GM19452 (cell line): Measurements from ENCODE around the gene ASB18.
"Not testable (repeated sequence)": the region's sequence is repeated elsewhere in the genome, so short reads cannot be mapped to it uniquely, and the experiment has no call there.

Experiments
- ATAC-seq: cut with Tn5 transposase; IDR thresholded peaks from one replicate; pipeline ENCODE4 v1.9.1; 2021; ENCODE audit not compliant: unreplicated experiment

Gene ASB18, protein sequence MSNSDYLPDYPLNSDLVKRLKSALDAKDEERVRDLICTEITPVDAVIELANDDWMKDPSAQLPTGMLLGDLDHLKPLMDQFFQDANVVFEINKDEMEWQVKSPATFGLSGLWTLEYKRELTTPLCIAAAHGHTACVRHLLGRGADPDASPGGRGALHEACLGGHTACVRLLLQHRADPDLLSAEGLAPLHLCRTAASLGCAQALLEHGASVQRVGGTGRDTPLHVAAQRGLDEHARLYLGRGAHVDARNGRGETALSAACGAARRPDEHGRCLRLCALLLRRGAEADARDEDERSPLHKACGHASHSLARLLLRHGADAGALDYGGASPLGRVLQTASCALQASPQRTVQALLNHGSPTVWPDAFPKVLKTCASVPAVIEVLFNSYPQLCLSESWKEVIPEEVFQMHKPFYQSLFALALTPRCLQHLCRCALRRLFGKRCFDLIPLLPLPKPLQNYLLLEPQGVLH

DNA sequence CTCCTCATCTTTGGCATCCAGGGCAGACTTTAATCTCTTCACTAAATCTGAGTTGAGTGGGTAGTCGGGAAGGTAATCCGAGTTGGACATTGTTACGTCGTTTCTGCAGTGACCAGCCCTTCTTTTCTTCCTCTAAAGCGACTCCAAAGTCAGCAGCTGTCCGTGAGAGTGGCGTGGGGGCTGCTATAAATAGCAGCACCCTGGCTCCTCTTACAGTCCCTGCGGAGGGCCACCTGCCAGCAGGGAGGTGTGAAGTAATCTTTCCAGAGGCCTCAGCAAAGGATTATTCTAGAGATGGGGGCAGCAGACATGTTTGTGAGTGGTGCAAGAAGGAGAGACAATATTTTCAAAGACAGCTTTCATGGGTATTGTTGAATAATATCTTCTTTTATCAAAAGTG lies at the start of gene ASB18:
Gene ASB18 (minus strand): TSS at position 151 of the 400 bp plus-strand sequence. CDS start 61 bp downstream, at position 90.
- ATAC-seq, result no peak

DNA sequence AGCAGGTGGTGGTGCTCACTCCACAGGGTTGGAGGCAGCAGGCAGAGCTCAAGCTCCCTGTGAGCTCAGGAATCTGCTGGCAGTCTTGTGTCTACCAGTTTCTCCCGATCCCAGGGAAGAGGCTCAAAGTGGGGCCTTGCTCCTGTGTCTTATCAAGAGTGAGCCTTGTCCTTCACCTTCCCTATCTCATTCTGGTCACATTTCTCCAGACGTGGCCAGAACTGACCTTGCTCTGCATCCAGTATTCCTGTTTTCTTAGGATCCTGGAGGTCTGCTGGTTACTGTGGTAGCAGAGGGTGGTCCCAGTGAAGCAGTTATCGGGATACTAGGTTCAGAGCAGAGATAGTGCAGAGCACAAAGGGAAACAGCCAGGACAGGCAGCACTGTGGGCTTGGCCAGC lies 47.1 kb upstream of the ASB18 start:
- ATAC-seq, result no peak

DNA sequence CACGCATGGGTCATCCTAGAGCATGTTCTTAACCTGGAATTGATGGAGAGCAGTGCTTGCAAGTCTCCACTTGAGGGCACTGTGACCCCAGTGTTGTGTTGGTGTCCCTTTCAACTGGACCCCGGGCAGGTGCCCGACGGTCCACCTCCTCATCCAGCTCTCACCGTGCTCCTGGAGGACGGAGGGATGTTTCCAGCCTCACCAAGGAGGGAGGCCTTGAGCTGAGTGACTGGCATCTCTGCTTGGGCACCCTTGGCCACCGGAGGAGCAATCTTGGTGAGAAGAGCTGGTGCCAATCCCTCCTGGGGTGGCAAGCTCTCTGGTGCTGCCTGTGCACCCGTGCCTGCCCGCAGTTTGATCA lies 45.4 kb upstream of the ASB18 start:
- no peak for ATAC-seq

DNA sequence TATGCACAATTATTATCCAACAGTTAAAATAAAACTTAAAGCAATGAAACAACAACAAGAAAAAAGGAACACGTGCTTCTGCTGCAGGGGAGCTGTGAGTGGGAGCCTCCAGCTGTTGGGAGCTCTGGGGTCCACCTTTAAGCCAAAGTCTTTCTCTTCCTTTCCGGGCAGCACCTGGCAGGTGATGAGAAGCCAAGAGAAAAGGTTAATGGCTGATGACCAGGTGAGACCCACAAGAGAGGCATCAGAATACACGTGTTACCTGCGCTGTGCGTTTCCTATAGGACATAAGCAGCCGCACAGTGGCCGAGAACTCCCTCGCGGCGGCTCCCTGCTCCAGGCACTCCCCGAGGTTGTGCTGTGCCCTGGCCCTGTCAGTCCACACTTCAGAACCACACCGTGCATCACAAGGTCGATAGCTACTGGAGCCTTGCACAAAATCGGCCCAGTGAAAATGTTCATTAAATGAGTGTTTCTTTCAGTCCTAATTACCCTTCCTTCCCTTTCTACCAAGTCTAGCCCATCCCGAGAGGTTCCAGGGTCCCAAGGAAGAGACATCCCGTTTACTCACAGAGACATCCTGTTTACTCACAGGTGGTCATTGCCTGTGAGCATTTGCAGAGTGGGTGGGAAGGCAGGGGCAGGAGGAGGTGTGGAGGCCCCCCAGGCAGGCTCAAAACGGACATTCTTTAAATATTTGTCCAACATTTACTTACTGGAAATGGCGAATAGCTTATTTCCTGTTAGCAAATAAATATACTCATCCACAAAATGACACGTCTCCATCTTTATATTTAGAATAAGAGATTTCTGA lies 44.9 kb upstream of the ASB18 start:
- ATAC-seq, result no peak

DNA sequence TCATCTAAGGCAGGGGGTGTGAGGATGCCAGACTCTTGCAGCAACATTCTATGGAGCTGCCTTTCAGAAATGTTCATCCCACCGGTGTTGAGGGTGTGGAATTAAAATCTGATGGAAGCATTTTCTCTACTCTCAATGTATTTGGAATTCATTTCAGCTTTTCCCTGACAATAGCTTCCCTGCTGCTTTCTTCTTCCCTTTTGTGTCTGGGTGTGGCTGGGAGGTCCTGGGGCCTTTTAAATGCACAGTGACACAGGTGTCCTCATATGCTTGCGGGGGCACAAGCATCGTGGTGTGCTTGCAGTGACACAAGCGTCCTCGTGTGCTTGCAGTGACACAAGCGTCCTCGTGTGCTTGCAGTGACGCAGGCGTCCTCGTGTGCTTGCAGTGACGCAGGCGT lies 43.4 kb upstream of the ASB18 start:
- ATAC-seq, result no peak

DNA sequence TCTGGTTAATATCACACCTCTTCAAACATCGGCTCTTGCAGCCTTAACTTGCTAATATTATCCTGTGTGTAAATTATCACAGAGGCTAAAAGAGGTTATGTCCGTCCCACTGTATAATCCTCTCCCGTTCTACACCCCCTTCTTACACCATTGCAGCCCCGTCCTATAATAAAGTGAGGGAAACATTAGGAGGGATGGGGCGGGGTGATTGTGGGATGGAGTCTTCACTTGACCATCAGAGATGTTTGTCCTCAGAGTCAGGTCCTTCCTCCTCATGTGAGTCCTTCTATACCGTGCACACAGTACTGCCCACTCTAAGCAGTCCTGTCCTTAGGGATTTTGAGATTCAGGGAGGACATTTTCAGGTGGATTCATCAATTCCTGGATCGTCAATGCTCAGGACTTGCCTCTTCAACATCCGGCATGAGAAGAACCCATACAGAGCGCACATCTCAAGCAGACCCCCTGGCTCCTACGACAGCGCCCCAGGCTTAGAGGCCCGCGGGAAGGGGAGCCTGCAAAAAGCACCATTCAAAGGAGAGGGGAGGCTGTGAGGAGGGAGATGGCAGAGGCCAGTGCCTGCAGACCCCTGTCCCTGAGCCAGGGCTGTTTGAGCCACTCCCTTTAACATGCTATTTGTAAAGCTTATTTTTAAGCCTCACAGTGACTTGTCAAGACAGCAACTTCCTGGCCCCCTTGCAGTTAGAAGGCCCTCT lies 42.8 kb upstream of the ASB18 start:
- ATAC-seq, result no peak

DNA sequence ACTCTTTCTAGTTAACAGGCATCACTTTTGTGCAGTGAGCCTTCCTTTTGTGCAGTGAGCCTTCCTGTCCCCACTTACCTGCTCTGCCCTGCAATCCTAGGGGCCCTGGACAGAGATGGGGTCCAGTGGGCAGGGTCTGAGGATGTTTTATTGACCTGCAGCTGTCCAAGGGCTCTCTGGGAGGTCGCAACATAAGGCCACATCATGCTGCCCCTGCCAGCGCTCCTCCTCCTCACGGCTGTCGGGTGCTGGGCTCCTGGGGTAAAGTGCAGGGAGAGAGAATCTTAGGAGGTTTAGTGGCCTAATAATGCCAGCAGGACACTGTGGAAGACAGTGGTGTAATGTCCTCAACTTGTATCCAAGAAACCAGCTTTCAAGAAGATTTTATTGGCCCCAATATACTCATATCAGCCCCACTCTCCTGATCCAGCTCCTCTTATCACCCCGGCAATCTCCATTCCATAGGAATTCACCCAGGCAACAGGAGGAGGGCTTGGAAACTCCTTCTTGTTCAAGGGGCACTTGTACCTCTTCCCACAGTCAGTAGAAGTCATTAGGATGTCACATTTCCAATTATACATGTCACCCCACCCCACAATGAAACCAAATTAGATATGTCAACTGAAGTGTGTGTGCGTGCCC lies 41.9 kb upstream of the ASB18 start:
- no peak for ATAC-seq

DNA sequence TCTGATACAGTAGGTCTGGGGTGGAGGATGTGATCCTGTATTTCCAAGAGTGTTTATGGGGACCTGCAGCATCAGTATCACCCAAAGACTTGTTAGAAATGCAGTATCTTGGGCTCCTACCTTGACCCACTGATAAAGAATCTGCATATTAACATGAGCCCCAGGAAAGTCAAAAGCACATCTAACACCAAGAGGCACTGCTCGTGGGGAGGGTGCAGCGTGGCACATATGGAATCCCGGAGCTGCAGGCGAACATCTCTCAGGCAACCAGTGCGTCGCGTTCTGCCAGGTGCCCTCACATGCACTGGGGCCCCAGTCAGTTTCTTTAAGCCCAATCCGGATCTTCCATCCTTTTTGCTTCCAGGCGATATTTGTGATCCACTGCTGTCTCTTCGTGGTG lies 41.3 kb upstream of the ASB18 start:
- no peak for ATAC-seq

DNA sequence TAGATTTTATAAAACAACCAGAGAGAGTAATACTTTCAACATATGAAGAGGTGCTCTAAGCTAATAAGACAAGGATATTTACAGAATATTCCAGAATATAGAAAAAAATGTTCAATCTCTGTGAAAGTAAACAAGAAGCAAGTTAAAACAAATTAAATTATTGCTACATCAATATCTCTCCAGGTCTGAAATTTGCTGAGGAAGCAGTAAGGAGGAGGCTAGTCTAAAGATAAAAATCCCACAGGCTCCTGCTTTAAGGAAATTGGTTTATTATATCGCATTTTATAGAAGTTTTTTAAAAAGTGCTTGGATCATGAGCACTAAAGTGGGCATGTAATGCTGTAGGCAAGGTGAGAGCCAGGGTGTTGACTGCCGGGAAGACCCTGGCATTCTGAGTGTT lies 39.7 kb upstream of the ASB18 start:
- ATAC-seq, result no peak

DNA sequence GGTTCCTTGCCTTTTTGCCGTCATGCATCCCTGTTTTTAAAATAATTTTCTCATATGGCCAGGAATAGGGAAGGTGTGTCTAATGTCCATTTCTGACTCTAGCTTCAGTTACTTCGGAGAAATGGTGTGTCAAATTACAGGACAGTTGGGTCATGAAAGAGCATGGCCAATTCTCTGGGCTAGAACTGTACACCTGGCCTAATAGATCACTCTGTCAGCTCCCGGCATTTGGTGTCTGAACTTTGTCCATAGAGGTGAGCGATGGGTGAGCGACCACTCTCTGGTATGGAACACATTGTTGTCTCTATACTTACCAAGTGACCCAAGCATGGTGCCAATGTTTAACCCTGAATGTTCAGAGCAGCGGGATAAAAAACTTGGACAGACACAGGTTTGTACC lies 38.3 kb upstream of the ASB18 start:
- no peak for ATAC-seq

DNA sequence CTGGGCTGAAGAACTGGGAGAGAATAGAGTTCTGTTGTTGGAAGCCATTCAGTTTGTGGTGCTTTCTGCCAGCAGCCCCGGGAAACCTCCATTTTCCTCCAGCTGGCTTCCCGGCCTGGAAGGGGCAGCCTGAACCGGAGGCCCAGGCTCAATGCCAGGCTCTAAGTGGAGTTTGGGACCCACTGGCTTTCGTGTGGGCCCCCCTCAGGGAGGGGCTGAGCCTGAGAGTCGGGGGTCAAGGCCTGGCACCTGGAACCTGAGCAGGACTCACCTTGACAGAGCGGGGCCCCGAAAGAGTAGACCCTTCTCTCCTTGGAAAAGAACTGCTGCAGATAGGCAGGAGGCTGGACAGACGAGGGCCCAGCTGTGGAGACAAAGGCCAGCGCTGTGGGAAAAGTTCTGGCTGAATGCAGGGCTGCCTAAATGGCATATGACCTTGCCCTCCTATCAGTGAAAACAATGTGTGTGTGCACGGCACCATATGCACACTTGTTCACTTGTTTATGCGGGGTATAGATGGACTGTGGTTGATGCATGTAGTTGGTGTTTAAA lies 34.8 kb upstream of the ASB18 start:
- ATAC-seq, result no peak

DNA sequence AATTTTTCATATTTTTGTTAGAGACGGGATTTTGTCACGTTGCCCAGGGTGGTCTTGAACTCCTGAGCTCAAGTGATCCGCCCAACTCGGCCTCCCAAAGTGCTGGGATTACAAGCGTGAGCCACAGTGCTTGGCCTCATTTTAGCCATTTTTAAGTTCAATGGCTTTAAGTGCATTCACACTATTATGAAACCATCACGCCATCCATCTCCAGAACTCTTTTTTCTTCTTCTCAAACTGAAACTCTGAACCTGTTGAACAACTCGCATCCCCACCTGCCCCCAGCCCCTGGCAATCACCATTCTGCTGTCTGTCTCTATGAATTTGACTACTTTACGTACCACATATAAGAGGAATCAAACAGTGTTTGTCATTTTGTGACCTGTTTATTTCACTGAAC lies 31.3 kb upstream of the ASB18 start:
- no peak for ATAC-seq

DNA sequence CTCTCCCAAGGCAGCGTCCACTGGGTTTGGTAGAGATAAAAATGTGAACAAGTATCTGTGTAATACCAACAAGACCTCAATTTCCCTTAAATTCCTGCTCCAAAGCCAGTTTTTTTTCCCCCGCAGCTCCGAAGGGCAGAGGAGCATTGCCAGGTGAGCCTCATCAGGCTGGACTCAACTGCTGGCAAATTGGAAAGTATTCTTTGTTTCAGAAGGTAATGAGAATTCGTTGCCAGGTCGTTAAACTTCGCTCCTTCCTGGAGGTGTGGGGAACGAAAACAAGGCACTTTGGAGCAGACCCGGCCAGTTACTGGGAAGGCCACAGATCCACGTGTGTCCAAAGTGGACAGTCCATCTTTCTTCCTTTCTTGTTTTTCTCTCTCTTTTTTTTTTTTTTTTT lies 30.4 kb upstream of the ASB18 start:
- no peak for ATAC-seq

DNA sequence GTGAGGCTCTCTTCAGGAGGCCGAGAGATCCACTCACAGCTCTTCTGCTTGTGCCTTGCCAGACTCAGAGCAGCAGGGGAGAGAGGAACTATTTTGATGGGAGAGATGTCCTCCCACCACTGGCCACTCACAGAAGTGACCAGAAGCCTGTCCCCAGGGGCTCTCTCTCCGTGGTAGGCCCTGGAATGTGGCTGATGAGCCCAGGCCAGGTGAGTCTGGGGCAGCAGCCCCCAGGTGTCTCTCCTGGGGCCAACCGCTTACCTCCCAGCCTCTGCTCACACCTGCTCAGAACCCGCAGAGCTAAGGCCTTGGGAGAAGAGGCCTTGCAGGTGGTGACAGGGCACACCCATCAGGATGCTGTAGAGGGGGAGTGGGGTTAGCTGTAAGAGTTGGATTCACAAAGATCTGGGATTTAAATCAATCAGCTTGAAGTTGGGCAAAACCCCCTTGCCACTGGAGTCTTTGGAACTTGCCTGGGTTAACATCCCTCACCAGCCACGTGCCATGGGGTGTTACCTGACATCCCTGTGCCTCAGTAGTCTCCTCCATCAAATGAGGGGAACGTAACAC lies 29.1 kb upstream of the ASB18 start:
- ATAC-seq, result no peak

DNA sequence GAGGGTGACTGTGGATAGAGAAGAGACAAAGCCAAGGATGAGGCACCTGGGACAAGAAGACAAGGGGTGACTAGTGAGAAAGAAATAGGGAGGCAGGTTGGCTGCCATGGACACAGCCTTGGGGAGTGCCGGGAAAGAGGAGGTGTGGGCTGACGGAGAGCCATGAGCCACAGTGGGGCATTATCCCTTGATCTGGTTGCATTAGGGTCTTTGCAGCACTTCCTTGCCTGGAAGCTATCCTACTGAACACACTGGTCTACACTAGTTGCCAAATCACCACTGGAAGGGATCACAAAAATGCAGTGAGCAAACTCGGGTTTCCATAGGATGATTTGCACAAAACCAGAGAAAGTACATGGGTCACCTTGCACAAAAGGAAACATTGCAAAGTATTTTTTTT lies 27.7 kb upstream of the ASB18 start:
- ATAC-seq, result no peak

DNA sequence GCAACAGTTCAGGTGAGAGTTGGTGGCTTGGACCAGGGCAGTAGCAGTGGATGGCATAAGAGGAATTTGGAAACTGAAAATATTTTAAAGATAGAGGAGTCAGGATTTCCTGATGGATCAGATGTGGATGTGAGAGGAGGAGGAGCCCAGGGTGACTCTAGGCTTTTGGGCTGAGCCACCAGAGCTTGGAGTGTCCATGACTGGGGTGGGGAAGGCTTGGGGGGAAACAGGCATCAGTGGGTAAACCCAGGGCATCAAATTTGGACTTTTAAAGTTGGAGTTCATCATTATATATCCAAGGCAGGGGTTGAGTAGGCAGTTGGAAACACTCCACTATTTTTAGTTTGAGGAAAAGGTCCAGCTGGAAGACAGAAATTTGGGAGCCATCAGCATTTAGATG lies 27.3 kb upstream of the ASB18 start:
- no peak for ATAC-seq

DNA sequence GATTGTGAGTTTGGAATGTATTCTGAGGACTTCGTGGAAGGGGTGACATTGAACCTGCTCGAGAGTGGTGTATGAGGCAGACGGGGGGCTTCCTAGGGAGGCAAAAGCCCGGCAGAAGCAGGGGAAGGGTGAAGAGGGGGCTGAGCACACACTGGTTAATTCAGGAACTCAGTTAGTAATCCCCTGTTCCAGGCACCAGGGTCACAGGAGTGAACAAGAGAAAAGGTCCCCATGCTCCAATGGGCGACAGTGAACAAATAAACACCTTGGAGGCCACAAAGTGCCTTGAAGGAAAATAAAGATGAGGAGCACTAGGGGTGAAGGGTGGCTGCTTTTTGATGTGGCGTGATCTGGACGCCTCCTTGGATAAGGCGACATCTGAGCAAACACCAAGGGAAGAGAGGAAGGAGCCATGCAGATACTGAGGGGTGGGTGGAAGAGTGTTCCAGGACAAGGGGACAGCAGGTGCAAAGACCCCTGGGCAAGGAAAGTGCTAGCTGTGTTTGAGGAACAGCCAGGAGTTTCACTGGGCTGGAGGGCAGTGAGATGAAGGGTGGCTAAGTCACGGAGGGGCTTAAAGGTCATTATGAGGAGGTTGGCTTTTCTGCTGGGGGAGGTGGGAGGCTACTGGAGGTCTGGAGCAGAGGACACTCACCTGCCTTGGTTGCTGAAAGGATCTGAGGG lies 26.7 kb upstream of the ASB18 start:
- no peak for ATAC-seq

DNA sequence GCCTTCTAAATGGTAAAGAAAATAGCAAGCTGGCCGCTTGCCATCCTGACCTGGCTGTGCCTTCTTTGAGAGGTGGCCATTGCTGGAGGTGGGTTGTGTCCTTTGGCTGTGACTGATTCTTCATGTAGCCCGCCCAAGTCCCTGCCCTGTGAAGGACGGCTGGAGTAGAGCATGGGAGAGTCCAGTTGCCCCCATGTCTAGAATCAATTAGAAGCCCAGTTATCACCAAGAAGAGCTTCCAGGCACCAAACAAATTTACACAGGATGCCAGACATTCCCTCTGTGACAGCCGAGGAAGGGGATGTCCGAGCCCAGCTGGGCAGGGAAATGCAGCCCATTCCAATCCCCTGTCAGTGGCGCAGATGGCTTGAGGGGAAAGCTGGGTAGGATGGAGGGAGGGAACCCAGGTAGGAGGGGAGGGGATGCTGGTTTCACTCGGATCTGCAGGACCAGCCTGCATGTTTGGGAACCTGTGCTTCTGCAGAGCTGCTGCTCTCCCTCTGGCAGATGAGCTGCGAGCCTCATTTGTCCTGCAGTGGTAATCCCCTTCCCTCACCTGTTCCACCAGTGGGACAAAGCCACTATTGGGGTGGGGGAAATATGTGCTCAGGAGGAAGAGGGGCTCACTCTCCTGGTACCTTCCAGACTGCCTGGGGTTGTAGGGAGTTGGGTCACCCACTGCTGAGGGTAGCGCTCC lies 25.7 kb upstream of the ASB18 start:
- no peak for ATAC-seq

DNA sequence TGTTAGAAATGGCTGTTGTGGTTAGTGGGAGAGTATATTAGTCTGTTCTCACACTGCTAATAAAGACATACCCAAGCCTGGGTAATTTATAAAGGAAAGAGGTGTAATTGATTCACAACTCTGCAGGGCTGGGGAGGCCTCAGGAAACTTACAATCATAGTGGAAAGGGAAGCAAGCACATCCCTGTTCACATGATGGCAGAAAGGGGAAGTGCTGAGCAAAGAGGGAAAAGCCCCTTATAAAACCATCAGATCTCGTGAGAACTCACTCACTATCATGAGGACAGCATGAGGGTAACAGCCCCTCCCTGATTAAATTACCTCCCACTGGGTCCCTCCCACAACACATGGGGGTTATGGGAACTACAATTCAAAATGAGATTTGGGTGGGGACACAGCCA lies 24.2 kb upstream of the ASB18 start:
- not testable (repeated sequence) for ATAC-seq
